HFF-Myc (cell line): ENCODE measurements around the gene HIVEP3.

Source experiments
- DNase-seq: peaks from one replicate; pipeline ENCODE4 v3.0.0-alpha.2; 2011; ENCODE audit warnings: low read depth; ENCODE audit errors: extremely low read depth
- H3K4me3 ChIP-seq: replicated peaks from 2 replicates; pipeline ENCODE4 v1.5.1; 2011; ENCODE audit warnings: low read depth, mild to moderate bottlenecking, control low read depth, low read length
- TF ChIP-seq, protein P1 (sequence below): IDR thresholded peaks from 2 replicates; pipeline ENCODE4 v1.5.1; 2012; ENCODE audit warnings: mild to moderate bottlenecking, low read depth, low read length, control low read depth; ENCODE audit errors: missing control alignments

Gene HIVEP3

DNA sequence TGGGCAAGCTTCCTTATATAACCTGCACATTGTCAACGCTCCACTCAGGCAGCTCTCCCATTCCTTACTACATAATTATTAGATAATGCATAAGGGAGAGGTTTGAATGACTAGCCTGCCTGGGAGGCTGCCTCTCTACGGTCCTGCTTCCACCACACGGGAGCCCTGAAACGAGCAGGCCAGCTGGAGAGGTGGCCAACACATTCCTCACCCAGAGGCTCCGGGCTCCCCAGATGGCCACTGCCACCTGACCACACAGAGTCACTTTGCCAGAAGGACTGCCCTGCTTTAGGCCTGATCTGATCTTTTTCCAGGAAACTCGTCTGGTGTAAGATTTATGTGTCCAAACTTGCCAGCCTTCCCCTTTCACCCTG lies 27.9 kb downstream of the HIVEP3 start:
- TF ChIP-seq, protein P1, sequence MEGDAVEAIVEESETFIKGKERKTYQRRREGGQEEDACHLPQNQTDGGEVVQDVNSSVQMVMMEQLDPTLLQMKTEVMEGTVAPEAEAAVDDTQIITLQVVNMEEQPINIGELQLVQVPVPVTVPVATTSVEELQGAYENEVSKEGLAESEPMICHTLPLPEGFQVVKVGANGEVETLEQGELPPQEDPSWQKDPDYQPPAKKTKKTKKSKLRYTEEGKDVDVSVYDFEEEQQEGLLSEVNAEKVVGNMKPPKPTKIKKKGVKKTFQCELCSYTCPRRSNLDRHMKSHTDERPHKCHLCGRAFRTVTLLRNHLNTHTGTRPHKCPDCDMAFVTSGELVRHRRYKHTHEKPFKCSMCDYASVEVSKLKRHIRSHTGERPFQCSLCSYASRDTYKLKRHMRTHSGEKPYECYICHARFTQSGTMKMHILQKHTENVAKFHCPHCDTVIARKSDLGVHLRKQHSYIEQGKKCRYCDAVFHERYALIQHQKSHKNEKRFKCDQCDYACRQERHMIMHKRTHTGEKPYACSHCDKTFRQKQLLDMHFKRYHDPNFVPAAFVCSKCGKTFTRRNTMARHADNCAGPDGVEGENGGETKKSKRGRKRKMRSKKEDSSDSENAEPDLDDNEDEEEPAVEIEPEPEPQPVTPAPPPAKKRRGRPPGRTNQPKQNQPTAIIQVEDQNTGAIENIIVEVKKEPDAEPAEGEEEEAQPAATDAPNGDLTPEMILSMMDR = no peak
- no peak for DNase-seq
- H3K4me3 ChIP-seq = no peak overlapping the region

DNA sequence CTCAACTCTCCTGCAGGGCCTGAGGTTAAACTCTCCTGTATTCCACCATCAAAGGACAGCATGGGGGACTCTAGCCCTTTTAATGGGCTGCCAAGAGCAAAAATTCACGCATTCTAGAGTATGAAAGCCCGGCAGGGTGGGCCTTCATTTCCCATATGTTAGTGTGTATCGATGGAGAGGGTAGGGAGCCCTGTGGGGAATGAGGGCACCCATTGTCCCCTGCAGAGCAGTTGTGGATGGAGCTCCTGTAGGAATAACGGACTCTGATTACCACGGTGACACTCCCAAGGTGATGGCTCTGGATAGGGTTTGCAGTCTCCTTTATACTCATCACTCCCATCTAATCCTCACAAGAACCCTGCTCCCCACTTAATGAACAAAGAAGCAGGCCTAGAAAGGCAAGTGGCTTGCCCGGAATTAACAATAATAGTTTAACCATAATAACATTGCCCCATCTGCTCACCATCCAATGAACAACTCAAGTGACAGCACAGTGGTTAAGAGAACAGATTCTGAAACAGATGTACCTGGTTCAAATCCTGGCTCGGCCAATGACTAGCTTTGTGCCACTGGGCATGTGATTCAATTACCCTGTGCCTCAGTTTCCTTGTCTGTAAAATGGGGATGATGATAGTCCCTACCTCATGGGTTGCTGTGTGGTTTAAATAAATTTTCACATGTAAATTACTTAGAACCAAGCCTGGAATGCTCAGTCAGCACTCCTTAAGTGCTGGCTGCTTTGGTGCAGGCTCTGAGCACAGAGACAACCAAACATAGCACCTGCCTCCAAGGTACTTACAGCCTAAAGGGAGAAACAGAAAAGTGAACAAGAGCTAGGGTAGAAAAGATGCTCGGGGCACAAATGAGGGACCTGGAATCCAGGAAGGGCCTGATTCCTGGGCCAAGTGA lies 29.0 kb downstream of the HIVEP3 start:
- TF ChIP-seq, protein P1 = no peak
- no peak overlapping the region for H3K4me3 ChIP-seq
- no peak for DNase-seq

DNA sequence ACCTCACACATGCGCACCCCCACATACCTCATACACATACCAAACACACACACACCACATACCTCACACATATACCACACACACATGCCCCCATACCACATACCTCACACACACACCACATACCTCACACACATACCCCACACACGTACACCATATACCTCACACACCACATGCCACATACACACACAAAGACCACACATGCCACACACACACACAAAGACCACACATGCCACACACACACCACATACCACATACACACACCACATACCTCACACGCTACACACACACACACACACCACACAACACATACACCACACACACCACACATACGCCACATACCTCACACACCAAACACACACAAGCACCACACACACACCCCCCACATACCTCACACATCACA lies 30.0 kb downstream of the HIVEP3 start:
- H3K4me3 ChIP-seq = no peak overlapping the region
- DNase-seq = no peak
- TF ChIP-seq, protein P1 = no peak

DNA sequence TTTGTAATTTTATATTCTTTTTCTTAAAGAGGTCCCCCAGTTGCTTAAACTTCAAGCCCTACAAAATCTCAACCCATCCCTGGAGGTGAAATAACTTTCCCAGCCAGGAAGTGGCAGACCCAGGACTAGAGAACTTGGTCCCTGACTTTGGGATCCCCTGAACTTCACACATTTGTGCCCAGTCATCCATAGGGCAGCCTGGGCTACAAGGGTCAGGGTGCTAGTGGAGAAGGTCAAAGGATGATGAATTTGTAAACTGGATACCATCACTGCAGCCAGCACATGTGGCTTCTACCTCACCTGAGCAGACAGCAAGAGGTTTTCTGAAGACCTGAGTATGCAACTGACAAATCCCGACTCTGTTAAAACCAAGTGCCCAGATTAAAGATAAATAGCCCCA lies 31.4 kb downstream of the HIVEP3 start:
- no peak overlapping the region for H3K4me3 ChIP-seq
- TF ChIP-seq, protein P1 = no peak
- DNase-seq = no peak

DNA sequence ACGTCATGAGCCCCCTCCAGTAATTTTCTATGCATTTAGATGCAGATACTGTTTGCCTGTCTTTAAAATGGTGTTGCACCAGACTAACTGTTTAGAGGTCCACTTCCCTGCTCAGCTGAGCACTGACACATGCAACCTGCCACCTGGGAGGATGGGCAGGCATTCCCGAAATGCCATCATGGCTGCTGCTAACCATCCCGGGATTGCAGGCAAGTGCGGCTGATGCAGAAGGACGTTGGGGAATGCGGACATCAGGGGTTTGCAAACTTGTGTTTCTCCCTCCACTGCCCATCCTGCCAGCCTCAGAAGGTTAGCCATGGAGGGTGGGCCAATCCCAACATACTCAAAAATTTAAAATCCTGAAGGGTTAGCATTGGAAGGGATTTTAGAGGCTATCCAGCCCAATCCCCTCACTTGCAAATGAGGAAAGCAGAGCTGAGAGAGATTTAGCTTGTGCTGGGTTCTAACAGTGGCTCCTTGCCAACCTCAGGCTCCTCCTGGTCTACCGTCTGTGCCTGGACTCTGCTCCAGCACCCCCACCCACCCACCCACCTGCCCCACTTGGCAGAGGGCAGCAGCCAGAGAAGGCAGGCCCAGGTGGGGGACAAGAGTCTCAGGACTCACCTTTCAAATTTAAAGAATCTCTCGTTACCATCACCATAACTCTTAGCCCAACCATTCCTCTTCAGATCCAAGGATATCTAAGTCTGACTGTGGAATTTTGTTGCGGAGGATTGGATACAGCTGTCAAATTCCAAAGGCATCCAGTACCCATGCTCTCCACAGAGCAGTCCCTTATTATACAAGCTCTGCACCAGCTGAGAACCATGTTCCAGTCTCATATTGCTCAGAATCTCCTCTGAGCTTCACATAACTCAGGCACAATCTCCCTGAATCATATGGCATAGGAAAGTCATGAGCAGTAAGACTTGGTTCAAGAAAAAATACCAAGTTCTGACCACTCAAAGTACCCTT lies 34.2 kb downstream of the HIVEP3 start:
- no peak for DNase-seq
- TF ChIP-seq, protein P1 = no peak
- no peak overlapping the region for H3K4me3 ChIP-seq

DNA sequence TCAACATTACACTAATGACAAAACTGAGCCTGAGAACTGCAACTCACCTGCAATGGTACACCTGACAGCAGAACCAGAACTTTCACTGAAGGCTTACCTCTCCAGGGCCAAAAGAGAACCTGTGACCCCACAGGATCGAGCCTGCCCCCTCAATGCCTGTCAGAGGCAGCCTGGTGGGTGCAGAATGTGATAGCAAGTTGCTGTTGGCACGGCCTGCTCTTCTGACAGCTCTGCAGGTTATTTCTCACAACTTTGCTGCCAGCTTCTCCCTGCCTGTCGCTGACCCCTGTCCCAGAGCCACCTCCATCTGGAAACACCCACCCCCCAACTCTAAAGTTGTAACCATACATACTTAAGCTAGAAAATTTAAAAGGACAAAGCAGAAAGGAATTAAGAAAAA lies 35.2 kb downstream of the HIVEP3 start:
- DNase-seq = no peak
- H3K4me3 ChIP-seq = no peak overlapping the region
- TF ChIP-seq, protein P1 = no peak
